HG03159 (cell line): ENCODE results near the gene TMEM143.
A peak's percentile ranks its signal among the peaks of the same experiment; 100 is the strongest.
"Not testable (repeated sequence)": the region's sequence is repeated elsewhere in the genome, so short reads cannot be mapped to it uniquely, and the experiment has no call there.

Experiments
- ATAC-seq: cut with Tn5 transposase; IDR thresholded peaks from one replicate; pipeline ENCODE4 v1.9.1; 2021; ENCODE audit warnings: mild to moderate bottlenecking, moderate library complexity; ENCODE audit not compliant: unreplicated experiment

TMEM143 gene

GRCh38 chr19:48332351-48332661, 31.4 kb downstream of the TMEM143 start:
- no peak for ATAC-seq

DNA sequence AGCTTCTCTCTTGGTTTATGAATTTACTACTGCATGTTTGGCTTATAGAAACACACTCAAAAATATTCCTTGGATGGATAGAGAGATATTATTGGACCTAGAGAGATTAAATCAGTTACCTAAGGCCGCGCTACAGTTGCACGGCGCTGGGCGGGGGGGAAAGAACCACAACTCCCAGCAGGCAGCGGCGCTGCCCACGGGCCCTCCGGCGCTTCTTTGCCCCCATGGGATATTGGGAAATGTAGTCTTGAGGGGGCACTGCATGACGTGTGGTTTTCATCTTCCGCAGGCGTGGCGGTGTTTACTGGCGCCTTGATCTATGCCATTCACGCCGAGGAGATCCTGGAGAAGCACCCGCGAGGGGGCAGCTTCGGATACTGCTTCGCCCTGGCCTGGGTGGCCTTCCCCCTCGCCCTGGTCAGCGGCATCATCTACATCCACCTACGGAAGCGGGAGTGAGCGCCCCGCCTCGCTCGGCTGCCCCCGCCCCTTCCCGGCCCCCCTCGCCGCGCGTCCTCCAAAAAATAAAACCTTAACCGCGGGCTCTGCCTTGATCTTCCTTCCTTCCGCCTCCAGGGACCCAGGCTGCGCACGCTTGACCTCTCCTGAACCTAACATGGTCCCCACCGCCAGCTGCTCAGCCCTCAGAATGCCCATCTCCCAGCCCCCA, 33.6 kb downstream of the TMEM143 start:
- ATAC-seq: no peak

DNA sequence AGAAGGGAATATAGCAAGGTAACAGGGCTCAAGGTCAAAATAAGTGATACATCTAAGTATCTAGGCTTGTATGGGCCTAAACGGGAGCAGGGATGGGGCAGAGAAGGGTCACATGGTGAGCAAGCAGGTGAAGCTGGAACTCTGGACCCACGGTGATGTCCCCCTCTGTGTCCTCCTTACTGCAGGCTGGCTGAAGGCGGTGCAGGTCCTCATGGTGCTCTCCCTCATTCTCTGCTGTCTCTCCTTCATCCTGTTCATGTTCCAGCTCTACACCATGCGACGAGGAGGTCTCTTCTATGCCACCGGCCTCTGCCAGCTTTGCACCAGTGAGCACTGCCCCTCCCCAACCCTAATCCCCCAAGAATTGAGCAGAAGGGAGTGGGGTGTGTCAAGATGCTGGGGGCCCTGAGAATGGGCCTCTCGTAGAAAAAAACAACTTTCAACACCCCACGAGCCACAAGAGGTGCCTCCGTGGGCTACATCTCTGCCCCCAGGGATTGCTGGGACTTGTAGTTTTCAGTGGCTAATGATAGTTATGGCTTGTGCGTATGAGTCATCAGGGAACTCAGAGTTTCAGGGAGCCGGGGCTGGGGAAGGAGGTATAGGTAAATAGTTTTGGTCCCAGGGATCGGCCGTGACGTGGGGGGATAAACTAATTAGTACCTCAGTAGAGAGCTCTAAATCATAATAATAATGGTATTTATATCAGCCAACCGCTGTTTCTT, 34.4 kb downstream of the TMEM143 start:
- ATAC-seq: no peak

DNA sequence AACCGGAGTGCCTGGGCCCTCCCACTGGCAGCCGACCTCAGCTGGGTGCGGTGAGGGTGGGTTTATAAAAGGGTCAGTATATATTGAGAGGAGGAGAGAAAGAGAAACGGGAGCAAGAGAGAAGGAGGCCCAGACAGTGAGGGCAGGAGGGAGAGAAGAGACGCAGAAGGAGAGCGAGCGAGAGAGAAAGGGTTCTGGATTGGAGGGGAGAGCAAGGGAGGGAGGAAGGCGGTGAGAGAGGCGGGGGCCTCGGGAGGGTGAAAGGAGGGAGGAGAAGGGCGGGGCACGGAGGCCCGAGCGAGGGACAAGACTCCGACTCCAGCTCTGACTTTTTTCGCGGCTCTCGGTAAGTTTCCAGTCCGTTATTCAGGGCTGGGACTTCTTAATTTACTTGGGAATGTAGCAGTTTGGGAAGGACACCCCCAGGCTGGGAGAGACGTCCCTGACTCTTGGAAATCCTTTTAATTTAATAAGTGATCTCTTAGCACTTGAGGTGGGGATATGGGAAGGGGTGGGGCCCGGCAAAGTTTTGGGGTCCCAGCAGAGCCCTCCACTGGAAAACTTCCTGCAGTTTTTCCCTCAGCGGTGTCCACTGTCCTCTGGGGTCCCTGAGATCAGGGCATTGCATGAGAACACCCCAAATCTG, 38.4 kb downstream of the TMEM143 start, which contains the start of gene EMP3:
Gene EMP3 (plus strand): TSS at position 288 of the 646 bp plus-strand sequence. CDS start 1,293 bp downstream, outside the sequence.
- no peak for ATAC-seq

GRCh38 chr19:48321622-48322591, 41.8 kb downstream of the TMEM143 start:
- peak; percentile 64 for ATAC-seq

DNA sequence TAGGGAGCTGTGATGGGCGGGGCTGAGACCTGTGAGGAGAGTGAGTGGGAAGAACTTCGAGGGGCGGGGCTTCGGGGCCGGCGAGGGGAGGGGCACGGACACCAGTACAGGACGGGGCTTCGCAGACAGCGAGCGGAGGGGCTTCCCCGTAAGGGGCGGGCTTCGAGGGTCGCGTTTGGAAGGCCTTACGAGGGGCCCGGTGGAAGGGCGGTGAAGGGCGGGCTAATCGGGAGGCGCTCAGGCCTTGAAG, 42.4 kb downstream of the TMEM143 start:
- ATAC-seq: peak; percentile 46

GRCh38 chr19:48319647-48320541, 43.8 kb downstream of the TMEM143 start:
- ATAC-seq: no peak

- no peak for ATAC-seq
Measured at GRCh38 chr19:48318286-48318987, 45.3 kb downstream of the TMEM143 start.

DNA sequence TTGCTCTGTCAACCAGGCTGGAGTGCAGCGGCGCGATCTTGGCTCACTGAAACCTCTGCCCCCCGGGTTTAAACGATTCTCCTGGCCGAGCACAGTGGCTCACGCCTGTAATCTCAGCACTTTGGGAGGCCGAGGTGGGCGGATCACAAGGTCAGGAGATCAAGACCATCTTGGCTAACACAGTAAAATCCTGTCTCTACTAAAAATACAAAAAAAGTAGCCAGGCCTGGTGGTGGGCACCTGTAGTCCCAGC, 46.1 kb downstream of the TMEM143 start:
- not testable (repeated sequence) for ATAC-seq

GRCh38 chr19:48315712-48316111, 48.0 kb downstream of the TMEM143 start:
- ATAC-seq: no peak

DNA sequence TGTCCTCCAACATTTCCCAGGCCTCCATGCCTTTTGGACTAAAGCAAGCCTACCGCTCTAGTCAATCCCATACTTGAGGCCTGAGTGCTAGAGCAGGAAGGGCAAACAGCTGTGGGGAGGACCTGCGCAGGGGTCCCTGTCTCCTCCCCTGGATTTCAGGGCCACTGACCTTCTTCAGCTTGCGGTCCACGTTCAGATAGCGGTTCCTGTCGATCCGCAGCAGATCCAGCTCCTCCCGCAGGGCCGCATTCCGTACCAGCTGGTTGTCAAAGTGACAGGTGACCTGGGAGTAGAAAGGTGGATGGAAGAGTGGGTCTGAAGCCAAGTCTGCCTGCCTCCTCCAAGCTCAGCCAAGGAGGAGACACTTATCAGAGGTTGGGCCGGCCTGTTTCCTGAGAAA, 52.4 kb downstream of the TMEM143 start:
- no peak for ATAC-seq

DNA sequence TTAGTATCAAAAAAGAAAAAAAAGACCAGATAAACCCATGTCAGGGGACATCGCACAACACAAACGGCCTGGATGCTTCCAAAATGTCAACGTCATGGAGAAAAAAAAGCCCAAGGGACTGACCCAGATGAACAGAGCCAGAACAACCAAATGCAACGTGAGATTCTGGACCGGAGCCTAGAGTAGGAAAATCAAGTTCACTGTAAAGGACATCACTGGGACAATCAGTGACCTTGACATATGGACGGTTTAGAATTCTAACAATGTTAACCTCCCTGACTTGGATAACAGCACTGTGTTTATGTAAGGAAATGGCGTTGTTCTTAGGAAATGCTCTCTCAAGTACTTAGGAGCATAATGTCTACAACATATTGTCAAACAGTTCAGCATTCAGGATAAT, 53.5 kb downstream of the TMEM143 start:
- no peak for ATAC-seq

DNA sequence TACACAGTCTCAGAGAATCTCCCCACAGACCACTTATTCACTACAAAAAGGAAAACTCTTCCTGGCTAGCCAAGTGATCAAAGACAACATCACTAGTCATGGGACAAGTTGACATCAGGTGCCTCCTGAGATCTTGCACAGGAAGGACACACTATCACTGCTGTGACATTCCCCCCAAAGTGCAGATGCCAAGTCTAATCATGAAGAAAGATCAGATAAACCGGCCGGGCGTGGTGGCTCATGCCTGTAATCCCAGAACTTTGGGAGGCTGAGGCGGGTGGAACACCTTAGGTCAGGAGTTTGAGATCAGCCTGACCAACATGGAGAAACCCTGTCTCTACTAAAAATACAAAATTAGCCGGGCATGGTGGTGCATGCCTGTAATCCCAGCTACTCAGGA, 54.0 kb downstream of the TMEM143 start:
- ATAC-seq: not testable (repeated sequence)

DNA sequence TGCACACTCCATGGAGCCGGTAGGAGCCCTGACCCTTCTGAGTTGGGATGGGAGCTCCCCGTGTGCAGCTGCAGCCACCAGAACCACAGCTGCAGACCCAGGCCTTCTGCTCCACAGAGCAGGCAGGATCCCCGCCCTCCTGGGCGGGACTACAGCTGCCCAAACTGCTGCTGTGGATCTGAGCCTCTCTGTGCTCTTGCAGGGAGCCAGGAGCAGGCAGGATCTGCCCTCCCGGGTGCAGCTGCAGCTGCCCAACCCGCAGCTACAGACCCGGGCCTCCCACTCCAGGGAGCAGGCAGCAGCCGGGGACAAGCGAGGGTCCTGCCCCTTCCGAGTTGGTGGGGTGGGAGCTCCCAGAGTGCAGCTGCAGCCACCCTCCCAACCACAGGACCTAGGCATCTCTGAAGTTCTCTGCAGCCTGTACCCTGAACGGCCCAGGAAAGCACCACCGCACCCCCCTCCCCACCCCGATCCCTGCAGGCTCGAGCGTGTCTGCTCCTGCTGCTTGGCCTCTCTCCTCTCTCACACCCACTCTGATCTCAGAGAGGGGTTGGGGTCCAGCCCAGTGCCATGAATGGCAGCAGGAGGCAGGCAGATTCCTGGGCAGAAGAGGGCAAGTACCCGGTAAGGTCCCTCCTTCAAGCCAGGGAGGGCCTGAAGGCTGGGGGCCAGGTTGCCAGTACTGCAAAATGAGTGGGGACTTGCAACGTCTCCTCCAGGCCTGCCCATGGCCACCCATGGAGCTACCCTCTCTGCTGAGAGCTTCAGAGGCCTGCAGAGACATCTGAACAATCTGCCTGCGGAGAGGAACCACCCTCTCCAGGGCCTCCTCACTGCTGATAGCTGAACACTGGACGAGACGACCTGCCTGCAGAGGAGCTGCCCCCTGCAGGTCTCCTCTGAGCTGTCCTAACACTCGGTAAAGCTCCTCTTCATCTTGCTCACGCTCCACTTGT, 54.8 kb downstream of the TMEM143 start:
- no peak for ATAC-seq

DNA sequence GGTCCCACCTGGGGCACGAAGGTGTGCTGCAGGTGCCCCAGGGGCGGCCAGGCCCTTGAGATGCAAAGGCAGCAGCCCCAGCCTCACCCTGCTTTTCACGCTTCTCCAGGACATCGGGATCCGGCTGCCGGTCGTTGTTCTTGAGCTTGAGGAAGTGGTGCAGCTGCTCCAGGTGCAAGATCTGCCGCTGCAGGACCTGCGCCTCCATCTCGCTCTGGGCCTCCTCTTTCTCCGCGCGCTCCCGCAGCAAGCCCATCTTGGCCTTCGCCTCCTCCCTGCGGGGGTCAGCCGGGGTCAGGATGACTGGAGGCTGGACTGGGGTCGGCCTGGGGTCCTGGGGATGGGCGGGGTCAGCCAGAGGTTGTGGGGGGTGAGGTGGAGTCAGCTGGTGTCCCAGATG, 59.9 kb downstream of the TMEM143 start:
- ATAC-seq: no peak

DNA sequence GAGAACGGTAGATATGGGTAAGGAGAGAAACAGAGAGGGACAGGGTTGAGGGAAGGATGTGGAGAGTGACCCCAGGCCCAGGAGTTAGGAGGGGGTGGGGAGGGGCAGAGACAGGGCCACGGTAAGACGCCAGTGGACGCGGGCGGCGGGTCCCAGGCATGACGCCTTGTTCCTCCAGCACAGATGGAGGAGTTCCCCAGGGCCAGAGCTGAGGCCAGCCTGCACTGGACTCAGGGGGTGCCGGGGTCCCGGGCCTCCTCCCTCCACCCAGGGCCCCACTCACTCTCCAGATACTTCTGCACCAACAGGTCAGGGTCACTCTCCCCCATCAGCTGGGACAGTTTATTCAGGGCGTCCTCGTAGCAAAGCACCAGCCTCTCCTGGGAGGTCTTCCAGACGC, 60.4 kb downstream of the TMEM143 start:
- ATAC-seq: no peak

DNA sequence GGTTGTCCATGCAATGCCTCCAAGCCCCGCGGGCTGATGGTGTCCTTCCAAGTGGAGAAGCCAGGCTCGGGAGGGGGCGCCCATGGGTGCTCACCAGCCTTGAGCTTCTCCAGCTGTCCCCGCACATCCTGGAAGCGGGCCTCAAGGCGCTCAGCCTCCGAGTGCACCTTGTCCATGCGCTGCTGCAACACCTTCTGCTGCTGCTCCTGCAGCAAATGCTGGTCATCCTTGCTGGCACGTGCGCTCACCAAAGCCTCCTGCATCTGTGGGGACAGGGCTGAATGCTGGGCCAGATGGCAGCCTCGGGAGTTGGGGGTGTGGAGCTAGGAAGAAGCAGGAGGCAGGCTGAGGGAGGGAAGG, 61.2 kb downstream of the TMEM143 start:
- no peak for ATAC-seq

- no peak for ATAC-seq
Measured at GRCh38 chr19:48301886-48302599, 61.7 kb downstream of the TMEM143 start.
